Vagina (tissue), 2 donors: Measurements from ENCODE around the gene CYYR1. TPM values are rescaled to one million over a fixed set of nuclear protein-coding genes. Genes with fewer than 3 reads are reported as not detected.

ENCODE experiments used
- DNase-seq, 2 donors: peaks; one replicate each; pipeline ENCODE4 v3.0.0-alpha.2; 2017; ENCODE audit errors: extremely low spot score in 2 of 2
- H3K27ac ChIP-seq: fragments of 200-600 bp; sonication (generic); one replicate; pipeline ENCODE4 v1.5.1; 2019
- H3K27me3 ChIP-seq: fragments of 200-600 bp; sonication (generic); one replicate; pipeline ENCODE4 v1.5.1; 2019
- H3K36me3 ChIP-seq, 2 donors: fragments of 200-600 bp; sonication (generic); one replicate each; pipeline ENCODE4 v1.5.1; 2017 to 2019
- H3K4me1 ChIP-seq: fragments of 200-600 bp; sonication (generic); one replicate; pipeline ENCODE4 v1.5.1; 2019
- H3K4me3 ChIP-seq, 2 donors: fragments of 200-600 bp; sonication (generic); 1 replicate in 1 of 2; 2 replicates in 1 of 2; pipeline ENCODE4 v1.5.1; 2016 to 2019
- H3K9me3 ChIP-seq: fragments of 200-600 bp; sonication (generic); one replicate; pipeline ENCODE4 v1.5.1; 2019
- POLR2A ChIP-seq, 2 donors: fragments of 450-650 bp; IDR thresholded peaks; one replicate each; pipeline ENCODE4 v1.6.1; 2017; ENCODE audit warnings: antibody characterized with exemption in 2 of 2, mild to moderate bottlenecking in 2 of 2, moderate library complexity in 2 of 2
- POLR2AphosphoS5 ChIP-seq, 2 donors: sonication (generic); formaldehyde crosslinking; IDR thresholded peaks; one replicate each; pipeline ENCODE4 v1.9.0; 2017; ENCODE audit warnings: antibody characterized with exemption in 2 of 2, mild to moderate bottlenecking in 2 of 2, low read depth in 1 of 2; ENCODE audit not compliant: insufficient read depth in 1 of 2
- intact Hi-C: fragments of 100-400 bp; cut with DNase I; formaldehyde crosslinking; loops from one replicate; pipeline ENCODE4 v1.15.1; 2023
- total RNA-seq: library from RNA; depleted of rRNA; stranded (reverse); fragments of >200 nt; gene quantifications from one replicate; pipeline ENCODE4 v1.2.3, GENCODE V29; 2016
- TF ChIP-seq, protein P1 (sequence below), 3 experiments: fragments of 450-650 bp in 2 of 3; fragments of 200-600 bp in 1 of 3; sonication (generic) in 1 of 3; IDR thresholded peaks; one replicate each; pipeline ENCODE4 v1.5.1; 2017 to 2019; ENCODE audit warnings: antibody characterized with exemption in 3 of 3, mild to moderate bottlenecking in 2 of 3, moderate library complexity in 2 of 3

The CYYR1 gene
- total RNA-seq, 1 donor from 2014 or later = 12.3 TPM

DNA sequence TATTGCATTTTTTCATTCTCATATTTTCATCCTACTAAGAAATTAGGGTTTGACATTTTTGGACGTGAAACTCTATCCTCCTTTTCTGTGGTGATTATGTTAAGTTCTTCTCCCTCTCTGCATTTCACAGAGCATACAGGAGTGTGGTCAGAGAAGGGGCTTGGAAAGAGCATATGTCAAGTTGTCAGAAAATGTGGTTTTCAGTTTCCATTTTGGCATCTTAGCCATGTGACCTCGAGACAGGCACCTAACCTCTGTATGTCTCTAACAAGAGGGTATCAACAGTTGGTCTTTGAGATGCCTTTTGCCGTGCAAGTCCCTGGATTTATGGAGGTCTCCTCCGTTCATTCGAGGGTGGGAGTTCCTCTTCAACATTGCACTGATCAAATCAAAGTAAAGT lies 140.7 kb downstream of the CYYR1 start:
- Histone ChIP-seq H3K9me3 (no peaks in the 10 kb centered on the region), H3K27ac (no peak overlapping the region), H3K27me3 (no peaks in the 10 kb centered on the region), H3K4me3 (no peak overlapping the region), H3K4me1 (no peaks in the 10 kb centered on the region), H3K36me3 (no peaks in the 10 kb centered on the region)
- no peak for DNase-seq
- intact Hi-C loops = no loop called here
- TF ChIP-seq POLR2AphosphoS5 (IDR thresholded peaks at IDR 0.05; ENCODE audit: insufficient read depth in 1 of 2, low read depth in 1 of 2) = no peak
- TF ChIP-seq POLR2A (IDR thresholded peaks at IDR 0.05) = no peak
- TF ChIP-seq, protein P1, sequence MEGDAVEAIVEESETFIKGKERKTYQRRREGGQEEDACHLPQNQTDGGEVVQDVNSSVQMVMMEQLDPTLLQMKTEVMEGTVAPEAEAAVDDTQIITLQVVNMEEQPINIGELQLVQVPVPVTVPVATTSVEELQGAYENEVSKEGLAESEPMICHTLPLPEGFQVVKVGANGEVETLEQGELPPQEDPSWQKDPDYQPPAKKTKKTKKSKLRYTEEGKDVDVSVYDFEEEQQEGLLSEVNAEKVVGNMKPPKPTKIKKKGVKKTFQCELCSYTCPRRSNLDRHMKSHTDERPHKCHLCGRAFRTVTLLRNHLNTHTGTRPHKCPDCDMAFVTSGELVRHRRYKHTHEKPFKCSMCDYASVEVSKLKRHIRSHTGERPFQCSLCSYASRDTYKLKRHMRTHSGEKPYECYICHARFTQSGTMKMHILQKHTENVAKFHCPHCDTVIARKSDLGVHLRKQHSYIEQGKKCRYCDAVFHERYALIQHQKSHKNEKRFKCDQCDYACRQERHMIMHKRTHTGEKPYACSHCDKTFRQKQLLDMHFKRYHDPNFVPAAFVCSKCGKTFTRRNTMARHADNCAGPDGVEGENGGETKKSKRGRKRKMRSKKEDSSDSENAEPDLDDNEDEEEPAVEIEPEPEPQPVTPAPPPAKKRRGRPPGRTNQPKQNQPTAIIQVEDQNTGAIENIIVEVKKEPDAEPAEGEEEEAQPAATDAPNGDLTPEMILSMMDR (IDR thresholded peaks at IDR 0.05) = no peak

DNA sequence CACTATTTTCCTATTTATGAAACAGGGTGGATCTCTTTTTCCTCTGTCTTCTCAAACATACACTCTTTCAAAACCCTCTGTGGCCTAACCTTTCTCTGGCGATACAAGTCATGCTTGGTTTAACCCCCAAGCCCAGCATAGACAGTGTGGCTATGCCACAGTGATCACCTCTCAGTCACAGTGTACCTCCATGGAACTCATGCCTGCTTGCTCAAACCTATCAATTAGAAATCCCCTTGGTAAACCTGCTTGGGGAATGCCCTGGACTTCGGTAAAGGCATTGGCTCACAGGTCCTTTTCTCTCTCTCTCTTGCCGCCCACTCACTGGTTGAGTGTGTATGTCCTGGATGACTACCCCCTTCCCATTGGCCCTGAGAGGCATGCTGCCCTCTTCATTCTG lies 147.5 kb downstream of the CYYR1 start:
- DNase-seq = no peak
- no peaks in the 10 kb centered on the region for H3K4me1 ChIP-seq
- intact Hi-C loops = no loop called here
- H3K27me3 ChIP-seq = no peaks in the 10 kb centered on the region
- no peak overlapping the region for H3K4me3 ChIP-seq
- no peaks in the 10 kb centered on the region for H3K9me3 ChIP-seq
- TF ChIP-seq POLR2AphosphoS5 (IDR thresholded peaks at IDR 0.05; ENCODE audit: insufficient read depth in 1 of 2, low read depth in 1 of 2) (no peak), POLR2A (IDR thresholded peaks at IDR 0.05) (no peak)
- TF ChIP-seq, protein P1 (IDR thresholded peaks at IDR 0.05) = no peak
- H3K36me3 ChIP-seq = no peaks in the 10 kb centered on the region
- no peak overlapping the region for H3K27ac ChIP-seq

DNA sequence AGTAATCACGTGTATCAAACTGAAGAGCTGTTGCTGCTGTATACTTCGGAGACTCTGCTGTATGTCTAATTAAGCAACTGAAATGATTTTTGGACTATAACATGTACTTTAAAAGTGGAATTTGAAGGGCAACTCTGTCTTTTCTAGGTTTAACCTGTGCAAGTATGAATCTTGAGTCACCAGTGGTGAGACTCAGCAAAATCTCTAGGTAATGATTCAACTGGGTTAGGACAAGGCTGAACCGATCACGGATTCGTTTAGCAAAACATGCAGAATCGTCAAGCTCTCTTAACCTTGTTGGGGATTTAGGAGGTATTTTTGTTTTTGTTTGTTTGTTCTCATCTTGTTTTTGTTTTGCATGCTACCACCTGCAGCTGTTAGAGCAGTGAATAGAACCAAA lies 149.6 kb downstream of the CYYR1 start:
- DNase-seq = no peak
- TF ChIP-seq, protein P1 (IDR thresholded peaks at IDR 0.05) = no peak
- no peak for TF ChIP-seq POLR2AphosphoS5 (IDR thresholded peaks at IDR 0.05; ENCODE audit: insufficient read depth in 1 of 2, low read depth in 1 of 2)
- no peaks in the 10 kb centered on the region for H3K36me3 ChIP-seq
- intact Hi-C loops = no loop called here
- no peak overlapping the region for H3K27ac ChIP-seq
- H3K9me3 ChIP-seq = no peaks in the 10 kb centered on the region
- H3K4me3 ChIP-seq = no peak overlapping the region
- no peaks in the 10 kb centered on the region for H3K27me3 ChIP-seq
- no peaks in the 10 kb centered on the region for H3K4me1 ChIP-seq

DNA sequence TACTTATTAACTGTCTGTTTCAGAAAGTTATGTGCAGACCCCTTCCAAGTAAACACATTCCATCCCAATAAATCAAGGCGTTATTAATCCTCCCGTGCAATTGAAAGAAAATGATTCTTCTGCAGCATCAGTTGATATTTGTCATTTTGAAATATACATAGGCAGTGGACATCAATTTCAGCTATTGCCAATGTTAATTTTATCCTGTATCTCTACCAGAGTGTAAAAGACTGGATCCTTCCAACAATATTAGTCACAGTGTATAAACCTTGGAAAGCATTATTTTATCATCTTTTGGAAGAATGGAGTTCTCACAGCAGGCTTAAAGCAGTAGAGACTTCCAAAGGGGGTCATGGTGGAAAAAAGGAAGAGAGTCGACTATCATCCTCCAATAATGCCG lies 150.4 kb downstream of the CYYR1 start:
- TF ChIP-seq POLR2A (IDR thresholded peaks at IDR 0.05) (no peak), POLR2AphosphoS5 (IDR thresholded peaks at IDR 0.05; ENCODE audit: insufficient read depth in 1 of 2, low read depth in 1 of 2) (no peak)
- TF ChIP-seq, protein P1 (IDR thresholded peaks at IDR 0.05) = no peak
- intact Hi-C loops = no loop called here

DNA sequence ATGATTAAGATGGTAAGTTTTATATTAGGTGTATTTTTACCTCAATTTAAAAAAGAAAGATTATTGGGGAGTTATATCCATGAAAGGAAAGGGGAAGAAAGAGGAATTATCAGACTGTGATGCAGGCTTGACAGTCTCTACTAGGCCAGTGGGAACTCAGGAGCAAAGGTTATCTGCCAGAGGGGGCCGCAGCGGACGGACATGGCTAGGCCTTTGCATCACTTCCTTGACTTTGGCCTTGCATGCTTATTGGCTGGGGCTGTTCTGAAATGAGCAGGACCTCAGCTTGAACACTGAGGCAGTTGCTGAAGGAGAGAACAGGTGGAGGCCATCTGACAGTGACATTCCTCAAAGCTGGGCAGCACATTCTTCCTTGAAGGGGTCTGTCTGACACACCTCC lies 150.9 kb downstream of the CYYR1 start:
- Histone ChIP-seq H3K4me3 (no peak overlapping the region), H3K36me3 (no peaks in the 10 kb centered on the region), H3K4me1 (no peaks in the 10 kb centered on the region), H3K27ac (no peak overlapping the region), H3K9me3 (no peaks in the 10 kb centered on the region), H3K27me3 (no peaks in the 10 kb centered on the region)
- TF ChIP-seq, protein P1 (IDR thresholded peaks at IDR 0.05) = no peak
- no peak for TF ChIP-seq POLR2AphosphoS5 (IDR thresholded peaks at IDR 0.05; ENCODE audit: insufficient read depth in 1 of 2, low read depth in 1 of 2)
- no peak for TF ChIP-seq POLR2A (IDR thresholded peaks at IDR 0.05)
- no peak for DNase-seq
- intact Hi-C loops = no loop called here

More for the DNA sequence above, 150.4 kb downstream of the CYYR1 start:
- H3K4me3 ChIP-seq = no peak overlapping the region
- H3K36me3 ChIP-seq = no peaks in the 10 kb centered on the region
- no peak overlapping the region for H3K27ac ChIP-seq
- DNase-seq = no peak
- H3K4me1 ChIP-seq = no peaks in the 10 kb centered on the region
- H3K9me3 ChIP-seq = no peaks in the 10 kb centered on the region
- H3K27me3 ChIP-seq = no peaks in the 10 kb centered on the region
